ENCODE results near the gene PTGR1.

Gene PTGR1

DNA sequence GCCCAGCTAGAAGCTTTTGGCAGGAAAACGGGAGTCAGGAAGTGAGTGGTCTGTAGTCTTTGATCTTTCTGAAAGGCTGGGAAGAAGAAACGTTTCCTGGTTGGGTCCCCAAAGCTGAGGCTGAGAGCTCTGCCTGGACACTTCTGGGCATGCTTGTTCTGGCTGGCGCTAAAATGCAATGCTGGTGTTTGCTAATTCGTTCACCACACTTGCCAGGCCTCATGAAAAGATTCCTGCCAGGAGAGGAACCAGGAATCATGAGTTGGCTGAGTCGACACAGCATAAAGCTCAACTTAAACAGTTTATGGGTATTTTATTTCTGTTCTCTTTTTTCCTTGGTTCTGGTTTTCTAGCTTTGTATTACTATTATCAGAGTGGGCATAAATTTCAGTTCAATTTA, 10.7 kb upstream of the PTGR1 start:
- TF ChIP-seq, protein P1, sequence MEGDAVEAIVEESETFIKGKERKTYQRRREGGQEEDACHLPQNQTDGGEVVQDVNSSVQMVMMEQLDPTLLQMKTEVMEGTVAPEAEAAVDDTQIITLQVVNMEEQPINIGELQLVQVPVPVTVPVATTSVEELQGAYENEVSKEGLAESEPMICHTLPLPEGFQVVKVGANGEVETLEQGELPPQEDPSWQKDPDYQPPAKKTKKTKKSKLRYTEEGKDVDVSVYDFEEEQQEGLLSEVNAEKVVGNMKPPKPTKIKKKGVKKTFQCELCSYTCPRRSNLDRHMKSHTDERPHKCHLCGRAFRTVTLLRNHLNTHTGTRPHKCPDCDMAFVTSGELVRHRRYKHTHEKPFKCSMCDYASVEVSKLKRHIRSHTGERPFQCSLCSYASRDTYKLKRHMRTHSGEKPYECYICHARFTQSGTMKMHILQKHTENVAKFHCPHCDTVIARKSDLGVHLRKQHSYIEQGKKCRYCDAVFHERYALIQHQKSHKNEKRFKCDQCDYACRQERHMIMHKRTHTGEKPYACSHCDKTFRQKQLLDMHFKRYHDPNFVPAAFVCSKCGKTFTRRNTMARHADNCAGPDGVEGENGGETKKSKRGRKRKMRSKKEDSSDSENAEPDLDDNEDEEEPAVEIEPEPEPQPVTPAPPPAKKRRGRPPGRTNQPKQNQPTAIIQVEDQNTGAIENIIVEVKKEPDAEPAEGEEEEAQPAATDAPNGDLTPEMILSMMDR (IDR thresholded peaks at IDR 0.05) = no peak

DNA sequence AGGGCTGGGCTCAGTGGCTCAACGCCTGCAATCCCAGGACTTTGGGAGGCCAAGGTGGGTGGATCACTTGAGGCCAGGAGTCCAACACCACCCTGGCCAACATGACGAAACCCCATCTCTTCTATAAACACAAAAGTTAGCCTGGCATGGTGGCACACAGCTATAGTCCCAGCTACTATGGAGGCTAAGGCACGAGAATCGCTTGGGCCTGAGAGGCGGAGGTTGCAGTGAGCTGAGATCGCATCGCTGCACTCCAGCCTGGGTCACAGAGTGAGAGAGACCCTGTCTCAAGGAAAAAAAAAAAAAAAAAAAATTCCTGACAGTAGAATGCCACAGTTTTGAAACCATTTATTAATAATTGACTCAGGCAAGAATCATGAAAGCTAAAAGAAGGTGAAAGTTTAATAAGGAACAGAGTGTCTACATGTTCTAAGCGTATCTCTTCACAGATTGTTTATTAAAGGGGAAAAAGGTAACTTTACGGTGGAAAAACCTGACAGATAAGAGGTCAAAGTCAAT, 5.7 kb upstream of the PTGR1 start:
- TF ChIP-seq, protein P1 (IDR thresholded peaks at IDR 0.05) = no peak

DNA sequence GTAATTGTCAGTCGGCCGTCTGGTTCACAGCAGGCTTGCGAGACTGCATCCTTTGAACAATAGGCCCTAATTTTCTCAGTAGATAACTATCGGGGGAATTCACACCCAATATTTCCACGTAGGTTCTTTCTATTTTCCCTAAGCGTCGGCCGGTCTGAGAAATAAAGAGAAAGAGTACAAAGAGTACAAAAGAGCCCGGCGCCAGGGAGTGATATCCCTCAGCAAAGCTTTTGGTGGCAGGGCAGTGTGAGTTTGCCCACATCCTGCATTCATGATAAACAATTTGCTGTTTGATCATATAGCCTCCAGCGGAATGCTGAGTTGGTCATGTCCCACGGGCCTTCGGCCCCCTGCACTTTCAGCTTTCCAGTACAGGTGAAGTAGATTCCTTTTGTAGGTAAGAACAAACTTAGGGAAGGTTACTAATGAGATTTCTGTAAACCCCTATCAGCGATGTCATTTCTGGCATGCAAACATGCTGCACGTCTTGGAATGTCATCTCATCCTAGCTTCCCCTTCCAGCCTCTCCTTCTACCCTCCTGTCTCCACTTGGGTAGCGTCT, 4.7 kb upstream of the PTGR1 start:
- TF ChIP-seq, protein P1 (IDR thresholded peaks at IDR 0.05) = no peak

DNA sequence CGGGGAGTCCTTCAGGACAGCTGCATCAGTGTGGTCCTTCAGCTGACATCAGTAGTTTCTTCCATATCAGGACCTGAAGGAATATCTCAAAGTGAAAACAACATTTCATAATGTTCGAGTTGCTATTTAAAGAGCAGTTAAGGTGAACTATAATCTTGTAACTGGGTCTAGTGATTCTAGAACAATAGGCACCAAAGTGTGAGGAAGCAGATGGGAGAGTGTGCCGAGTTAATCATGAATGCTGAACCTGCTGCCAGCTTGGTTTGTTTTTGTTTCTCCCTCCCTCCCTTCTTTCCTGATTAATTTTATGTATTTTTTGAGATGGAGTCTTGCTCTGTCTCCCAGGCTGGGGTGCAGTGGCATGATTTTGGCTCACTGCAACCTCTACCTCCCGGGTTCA, 3.6 kb upstream of the PTGR1 start:
- TF ChIP-seq, protein P1 (IDR thresholded peaks at IDR 0.05) = no peak

DNA sequence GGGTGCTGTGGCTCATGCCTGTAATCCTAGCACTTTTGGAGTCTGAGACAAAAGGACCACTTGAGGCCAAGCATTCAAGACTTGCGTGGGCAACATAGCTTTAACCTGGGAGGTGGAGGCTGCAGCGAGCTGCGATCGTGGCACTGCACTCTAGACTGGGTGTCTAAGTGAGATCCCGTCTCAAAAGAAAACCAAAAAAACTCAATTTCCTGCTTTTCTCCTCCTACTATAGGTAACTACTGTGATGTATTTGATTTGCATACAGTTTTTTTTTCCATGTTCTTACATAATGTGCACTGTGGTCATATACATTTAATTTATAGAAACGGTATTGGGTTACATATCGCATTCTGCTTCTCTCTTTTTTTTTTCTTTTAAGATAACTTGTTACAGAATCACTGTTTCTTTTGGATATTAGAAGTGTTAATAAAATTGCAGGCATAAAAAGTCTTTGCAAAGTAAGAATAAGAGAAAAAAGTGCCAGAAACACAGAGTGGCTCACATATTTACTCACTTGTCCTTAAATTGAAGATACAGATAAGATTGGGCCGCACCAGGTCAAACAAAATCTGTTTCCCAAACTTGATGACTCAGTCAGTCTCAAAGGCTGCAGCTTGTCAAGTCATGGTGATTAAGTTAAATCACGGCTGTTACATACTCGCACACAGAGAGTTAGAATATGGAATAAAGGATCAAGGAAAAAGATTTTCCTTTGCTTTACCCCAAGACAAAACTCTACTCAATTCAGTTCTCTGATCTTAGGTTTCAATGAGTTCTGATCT, 2.0 kb upstream of the PTGR1 start:
- TF ChIP-seq, protein P1 (IDR thresholded peaks at IDR 0.05) = no peak

DNA sequence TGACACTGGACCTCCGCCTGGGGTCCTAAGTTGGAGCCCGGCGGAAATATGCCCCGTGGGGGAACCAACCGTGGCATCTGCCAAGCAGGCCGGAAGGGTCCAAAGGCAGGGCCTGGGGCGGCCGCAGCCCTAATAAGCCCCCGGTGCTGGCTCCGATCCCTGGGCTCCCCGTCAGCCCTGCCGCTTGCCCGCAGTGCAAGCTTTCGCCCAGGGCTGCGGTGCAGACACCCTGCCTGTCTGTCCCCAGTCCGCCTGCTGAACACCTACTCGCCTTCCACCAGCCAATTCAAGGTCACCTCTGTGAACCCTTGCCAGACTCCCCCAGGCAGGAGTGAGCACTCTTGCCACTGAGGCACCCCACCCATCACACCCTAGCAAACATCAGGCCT, 502 bp upstream of the PTGR1 start:
- TF ChIP-seq, protein P1 (IDR thresholded peaks at IDR 0.05) = no peak

DNA sequence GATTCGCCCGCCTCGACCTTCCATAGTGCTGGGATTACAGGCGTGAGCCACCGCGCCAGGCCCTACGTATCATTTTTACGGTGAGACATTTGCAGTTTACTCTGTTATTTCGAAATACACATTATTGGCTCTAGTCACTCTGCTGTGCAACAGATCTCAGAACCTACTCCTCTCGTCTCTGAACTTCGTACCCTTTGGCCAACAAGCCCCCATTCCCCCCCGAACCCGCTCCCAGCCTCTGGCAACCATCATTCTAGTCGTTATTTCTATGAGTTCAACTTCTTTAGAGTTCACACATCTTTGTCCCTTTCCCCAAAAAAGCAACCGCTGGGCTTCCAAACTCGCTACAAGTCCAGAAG, 735 bp downstream of the PTGR1 start:
- TF ChIP-seq, protein P1 (IDR thresholded peaks at IDR 0.05) = no peak
